ENCODE measurements around the gene CHAD.

CHAD gene

DNA sequence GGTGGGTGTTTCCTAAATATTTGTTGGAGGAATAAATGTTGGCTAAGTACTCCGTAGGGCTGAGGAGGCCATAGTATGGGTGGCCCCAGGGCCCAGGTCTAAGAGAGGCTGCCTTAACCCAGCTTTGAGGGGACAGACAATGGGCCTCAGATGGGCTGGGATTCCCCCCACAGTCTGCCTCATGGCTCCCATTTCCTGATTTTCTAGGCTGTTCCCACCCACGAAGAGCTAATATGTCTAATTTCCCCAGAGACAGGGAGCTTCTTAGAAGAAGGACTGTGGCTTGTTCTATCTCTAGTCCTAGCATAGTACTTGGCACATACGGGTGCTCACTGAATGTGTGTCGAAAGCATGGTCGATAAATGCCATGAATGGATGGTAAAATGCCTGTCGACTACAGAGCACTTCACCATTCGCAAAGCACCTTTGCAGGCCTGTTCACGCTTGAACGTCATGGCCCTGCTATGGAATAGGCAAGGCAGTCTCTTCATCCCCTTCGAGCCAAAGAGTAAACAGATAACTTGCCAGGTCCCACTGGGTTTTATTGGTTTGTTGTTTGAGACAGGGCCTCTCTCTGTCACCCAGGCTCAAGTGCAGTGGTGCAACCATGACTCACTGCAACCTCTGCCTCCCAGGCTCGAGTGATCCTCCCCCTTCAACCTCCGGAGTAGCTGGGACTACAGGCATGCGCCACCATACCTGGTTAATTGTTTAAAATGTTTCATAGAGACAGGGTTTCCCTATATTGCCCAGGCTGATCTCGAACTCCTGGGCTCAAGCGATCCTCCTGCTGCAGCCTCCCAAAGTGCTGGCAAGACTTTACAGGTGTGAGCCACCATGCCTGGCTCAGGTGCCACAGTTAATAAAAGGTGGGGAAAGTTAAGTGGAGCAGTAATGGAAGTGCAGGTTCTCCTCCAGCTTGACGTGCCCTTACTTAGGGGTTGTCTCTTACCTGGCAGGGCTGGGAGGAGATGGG lies 9.7 kb downstream of the CHAD start:
- DNase-seq (ENCODE audit: low read depth) = no peak

- DNase-seq (ENCODE audit: low read depth) = no peak
Observed at GRCh38 chr17:50458270-50458669, 10.4 kb downstream of the CHAD start.

DNA sequence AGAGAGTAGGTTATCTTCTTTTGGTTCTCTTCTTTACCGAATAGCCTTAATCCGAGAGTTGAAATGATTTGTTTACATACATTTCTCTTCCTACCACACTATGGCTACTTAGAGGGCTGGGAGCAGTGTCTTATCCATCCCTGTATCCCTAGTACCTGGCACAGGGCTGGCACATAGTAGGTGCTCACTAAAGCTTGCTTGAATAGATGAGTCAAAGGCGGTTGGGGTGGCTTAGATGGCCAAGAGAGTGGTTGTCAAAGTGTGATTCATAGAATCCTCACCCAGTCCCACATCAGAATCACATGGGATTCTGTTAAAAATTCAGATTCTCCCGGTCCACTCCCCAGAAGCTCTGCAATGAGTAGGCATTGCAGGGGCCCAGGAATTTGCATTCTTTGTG lies 11.1 kb downstream of the CHAD start:
- no peak for DNase-seq (ENCODE audit: low read depth)

DNA sequence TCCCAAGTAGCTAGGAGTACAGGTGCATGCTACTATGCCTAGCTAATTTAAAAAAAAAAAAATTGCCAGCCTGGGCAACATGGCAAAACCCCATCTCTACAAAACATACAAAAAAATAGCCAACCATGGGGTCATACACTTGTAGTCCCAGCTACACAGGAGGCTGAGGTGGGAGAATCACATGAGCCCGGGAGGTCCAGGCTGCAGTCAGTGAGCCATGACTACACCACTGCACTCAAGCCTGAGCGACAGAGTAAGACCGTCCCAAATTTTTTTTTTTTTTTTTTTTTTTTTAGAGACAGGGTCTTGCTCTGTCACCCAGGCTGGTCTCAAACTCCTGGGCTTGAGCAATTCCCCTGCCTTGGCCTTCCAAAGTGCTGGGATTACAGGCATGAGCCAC lies 14.8 kb downstream of the CHAD start:
- no peak for DNase-seq (ENCODE audit: low read depth)

- peak; percentile 16 for DNase-seq (ENCODE audit: low read depth)
Observed at GRCh38 chr17:50452630-50453300, 15.9 kb downstream of the CHAD start.

DNA sequence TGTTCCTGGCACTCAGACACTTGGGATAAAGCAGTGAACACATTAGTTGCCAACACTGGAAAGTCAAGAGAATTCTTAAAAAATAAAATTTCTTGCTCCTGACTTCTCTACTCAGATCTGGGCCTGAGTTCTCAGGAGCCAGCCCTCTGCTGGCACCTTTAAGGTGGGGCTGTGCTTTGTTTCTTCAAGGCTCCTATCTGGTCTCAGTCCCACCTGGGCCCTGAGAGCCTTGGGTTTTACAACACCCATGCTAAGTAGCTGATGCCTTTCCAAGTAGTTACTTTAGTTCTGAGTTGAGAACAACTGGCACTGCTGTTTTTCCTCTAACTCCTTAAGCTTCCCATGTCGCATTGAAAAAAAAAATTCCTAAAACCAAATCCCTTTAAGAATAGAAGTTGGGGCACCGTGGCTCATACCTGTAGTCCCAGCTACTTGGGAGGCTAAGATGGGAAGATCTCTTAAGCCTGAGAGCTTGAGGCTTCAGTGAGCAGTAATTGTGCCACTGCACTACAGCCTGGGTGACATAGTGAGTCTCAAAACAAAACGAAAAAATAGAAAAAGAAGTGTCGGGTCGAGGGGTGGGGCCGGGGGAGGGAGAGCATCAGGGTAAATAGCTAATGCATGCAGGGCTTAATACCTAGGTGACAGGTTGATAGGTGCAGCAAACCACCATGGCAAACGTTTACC lies 16.6 kb downstream of the CHAD start:
- DNase-seq (ENCODE audit: low read depth) = no peak

GRCh38 chr17:50448643-50449042 lies 20.0 kb downstream of the CHAD start:
- no peak for DNase-seq (ENCODE audit: low read depth)

GRCh38 chr17:50447870-50448595 lies 20.6 kb downstream of the CHAD start:
- no peak for DNase-seq (ENCODE audit: low read depth)

DNA sequence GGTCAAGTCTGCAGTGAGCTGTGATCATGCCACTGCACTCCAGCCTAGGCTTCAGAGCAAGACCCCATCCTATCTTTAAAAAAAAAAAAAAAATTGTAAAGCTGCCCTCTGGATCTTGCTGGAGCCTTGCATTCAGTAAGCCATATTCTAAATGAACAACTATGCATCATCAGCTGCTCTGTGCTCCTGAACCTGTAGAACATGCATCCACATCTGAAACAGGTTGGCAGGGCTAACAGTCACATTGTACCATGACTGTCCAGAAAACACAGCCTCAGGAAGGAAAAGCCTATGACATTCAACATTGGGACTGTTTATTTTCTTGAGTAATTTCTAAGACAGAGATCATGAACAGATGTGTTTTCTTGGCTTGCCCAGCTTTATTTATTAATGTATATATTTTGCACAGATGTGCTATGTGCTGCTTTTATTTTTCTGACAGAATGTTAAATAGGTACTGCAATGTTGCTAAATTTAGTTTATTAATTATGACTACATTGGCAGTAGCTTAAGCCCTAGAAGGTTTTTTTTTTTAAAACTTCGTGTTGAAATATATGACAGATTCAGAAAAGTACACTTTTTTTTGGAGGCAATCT lies 22.9 kb downstream of the CHAD start:
- peak; percentile 59 for DNase-seq (ENCODE audit: low read depth)

DNA sequence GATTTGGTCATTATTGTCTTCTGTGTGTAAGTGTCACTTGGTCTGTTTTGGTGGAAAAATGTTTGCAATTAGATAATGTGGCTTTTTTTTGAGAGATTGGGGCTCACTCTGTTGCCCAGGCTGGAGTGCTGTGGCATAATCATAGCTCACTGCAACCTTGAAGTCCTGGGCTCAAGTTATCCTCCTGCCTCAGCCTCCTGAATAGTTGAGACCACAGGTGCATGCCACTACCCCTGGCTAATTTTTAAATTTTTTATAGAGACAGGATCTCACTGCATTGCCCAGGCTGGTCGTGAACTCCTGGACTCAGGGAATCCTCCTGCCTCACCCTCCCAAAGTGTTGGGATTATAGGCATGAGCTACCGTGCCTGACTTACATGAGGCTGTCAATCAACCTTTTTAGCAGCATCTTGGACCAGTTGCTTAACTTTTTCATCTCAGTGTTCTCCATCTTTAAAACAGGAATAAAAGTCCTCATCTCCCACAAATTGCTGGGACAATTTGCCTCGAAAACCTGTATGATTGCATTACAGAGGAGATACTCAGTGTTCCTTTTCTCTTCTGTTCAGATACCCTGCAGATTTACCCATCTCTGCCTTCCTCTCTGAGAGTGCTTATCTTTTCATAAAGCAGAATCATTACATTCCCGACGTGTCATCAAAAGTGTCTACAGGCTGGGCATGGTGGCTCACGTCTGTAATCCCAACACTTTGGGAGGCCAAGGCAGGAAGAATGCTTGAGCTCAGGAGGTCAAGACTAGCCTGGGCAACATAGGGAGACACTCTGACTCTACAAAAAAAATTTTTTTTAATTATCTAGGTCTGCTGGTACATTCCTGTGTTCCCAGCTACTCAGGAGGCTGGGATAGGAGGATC lies 23.6 kb downstream of the CHAD start:
- no peak for DNase-seq (ENCODE audit: low read depth)

DNA sequence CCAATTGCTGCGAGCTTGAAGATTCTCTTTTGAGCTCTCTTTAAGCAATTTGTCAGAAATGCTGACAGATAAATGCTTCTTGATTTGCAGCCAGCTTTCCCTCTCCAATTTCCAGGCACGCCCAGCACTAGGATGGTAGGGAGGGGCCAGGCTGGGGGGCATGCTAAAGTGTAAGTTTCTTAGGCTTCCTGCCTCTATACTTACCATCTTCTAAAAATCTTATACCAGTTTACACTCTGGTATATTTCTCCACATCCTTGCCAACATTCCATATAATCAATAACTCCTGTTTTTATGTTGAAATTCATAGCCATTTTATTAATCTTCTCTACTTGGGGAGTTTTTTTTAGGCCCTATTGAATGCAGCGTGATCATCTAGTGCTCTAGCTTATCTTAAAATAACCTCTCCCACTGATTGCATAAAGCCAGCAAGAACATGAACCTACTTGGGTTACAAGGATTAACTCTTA lies 25.1 kb downstream of the CHAD start:
- DNase-seq (ENCODE audit: low read depth) = no peak

DNA sequence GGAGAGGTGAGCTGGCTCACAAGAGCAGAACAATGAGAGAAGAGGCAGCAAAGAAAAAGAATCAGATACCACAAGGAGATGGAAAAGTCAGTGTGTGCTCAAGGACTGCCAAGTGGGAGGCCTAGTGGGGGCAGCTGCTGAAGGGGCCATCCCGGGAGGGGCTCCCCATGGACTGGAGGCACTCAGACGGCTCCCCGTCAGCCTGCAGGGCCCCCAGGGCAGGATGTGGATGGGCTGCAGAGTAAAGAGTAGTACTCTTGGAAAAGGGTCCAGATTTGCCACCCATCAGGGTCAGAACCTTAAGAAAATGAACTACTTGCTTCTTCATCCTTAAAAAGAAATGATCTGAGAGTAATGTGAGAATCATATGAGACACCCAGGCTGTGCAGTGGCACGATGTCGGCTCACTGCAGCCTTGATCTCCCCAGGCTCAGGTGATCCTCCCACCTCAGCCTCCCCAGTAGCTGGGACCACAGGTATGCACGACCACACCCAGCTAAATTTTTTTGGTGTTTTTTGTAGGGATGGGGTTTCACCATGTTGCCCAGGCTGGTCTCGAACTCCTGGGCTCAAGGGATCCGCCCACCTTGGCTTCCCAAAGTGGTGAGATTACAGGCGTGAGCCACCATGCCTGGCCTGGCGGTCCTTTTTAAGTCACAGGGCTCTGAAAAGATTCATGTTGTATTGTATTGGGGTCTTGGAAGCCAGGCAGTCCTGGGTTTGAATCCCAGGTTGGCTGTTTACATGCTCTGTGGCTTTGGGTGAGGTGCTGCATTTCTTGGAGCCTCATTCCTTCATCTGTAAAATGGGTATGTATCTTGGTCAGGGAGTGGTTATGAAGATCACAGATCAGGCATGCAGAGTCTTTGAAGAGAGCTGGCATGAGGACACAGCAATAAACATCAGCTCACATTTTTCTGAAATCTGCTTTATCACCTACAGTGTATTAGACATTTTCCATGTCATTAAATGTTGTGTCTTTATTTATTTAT lies 27.5 kb downstream of the CHAD start:
- no peak for DNase-seq (ENCODE audit: low read depth)

GRCh38 chr17:50440172-50440837 lies 28.4 kb downstream of the CHAD start:
- DNase-seq (ENCODE audit: low read depth) = no peak

DNA sequence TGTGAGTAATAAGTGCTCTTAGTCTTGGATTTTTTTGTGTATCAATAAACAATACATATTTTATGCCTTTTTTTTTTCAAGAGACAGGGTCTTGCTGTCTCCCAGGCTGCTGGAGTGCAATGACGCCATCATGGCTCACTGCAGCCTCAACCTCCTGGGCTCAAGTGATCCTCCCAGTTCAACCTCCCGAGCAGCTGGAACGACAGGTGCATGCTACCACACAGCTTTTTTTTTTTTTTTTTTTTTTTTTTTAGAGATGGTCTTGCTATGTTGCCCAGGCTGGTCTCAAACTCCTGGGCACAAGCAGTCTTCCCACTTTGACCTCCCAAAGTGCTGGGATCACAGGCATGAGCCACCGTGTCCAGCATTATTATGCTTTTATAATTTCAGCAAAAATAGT lies 29.7 kb downstream of the CHAD start:
- DNase-seq (ENCODE audit: low read depth) = no peak

DNA sequence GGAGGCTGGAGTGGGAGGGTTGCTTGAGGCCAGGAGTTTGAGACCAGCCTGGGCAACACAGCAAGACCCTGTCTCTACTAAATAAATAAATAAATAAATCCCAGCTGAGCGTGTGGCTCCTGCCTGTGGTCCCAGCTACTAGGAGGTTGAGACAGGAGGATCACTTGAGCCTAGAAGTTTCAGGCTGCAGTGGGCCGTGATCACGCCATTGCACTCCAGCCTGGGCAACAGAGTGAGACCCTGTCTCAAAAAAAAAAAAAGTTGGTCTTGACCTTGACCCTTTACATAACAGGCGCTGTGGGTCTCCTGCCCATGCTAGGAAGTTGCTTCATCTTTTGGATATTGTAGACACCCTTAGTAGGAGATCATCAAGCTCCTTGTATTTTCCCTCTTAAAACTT lies 31.3 kb downstream of the CHAD start:
- DNase-seq (ENCODE audit: low read depth) = no peak

GRCh38 chr17:50432125-50432762 lies 36.4 kb downstream of the CHAD start:
- peak; percentile 23 for DNase-seq (ENCODE audit: low read depth)

GRCh38 chr17:50430821-50431618 lies 37.7 kb downstream of the CHAD start:
- no peak for DNase-seq (ENCODE audit: low read depth)
